Immature natural killer cell (primary cell): ENCODE data around the gene ACSS1. TPM values are rescaled to one million over a fixed set of nuclear protein-coding genes. Genes with fewer than 3 reads are reported as not detected.

Experiments
- DNase-seq, 3 donors: peaks; one replicate each; pipeline ENCODE4 v3.0.0; 2022; ENCODE audit warnings: mixed read lengths in 1 of 3
- H3K27ac Mint-ChIP-seq, 6 donors: one replicate each; pipeline ENCODE4 v1.8.0; 2020; ENCODE audit warnings: mixed read lengths in 6 of 6, mild to moderate bottlenecking in 5 of 6, inconsistent platforms in 4 of 6, moderate library complexity in 3 of 6
- H3K27me3 Mint-ChIP-seq, 3 donors: one replicate each; pipeline ENCODE4 v1.8.0; 2020 to 2021; ENCODE audit warnings: low read depth in 3 of 3, mild to moderate bottlenecking in 3 of 3, mixed read lengths in 3 of 3, moderate library complexity in 3 of 3, inconsistent platforms in 1 of 3
- H3K36me3 Mint-ChIP-seq, 3 donors: one replicate each; pipeline ENCODE4 v1.8.0; 2020; ENCODE audit warnings: mixed read lengths in 3 of 3, inconsistent platforms in 2 of 3, mild to moderate bottlenecking in 2 of 3
- H3K4me1 Mint-ChIP-seq, 2 donors: one replicate each; pipeline ENCODE4 v1.8.0; 2020; ENCODE audit warnings: inconsistent platforms in 2 of 2, mild to moderate bottlenecking in 2 of 2, mixed read lengths in 2 of 2, moderate library complexity in 1 of 2
- H3K4me3 Mint-ChIP-seq, 5 donors: one replicate each; pipeline ENCODE4 v1.8.0; 2020; ENCODE audit warnings: mild to moderate bottlenecking in 5 of 5, mixed read lengths in 5 of 5, inconsistent platforms in 3 of 5, moderate library complexity in 3 of 5
- H3K9me3 Mint-ChIP-seq, 6 donors: one replicate each; pipeline ENCODE4 v1.8.0; 2020; ENCODE audit warnings: mild to moderate bottlenecking in 6 of 6, mixed read lengths in 6 of 6, inconsistent platforms in 4 of 6, moderate library complexity in 3 of 6
- polyA plus RNA-seq, 3 donors: library from polyadenylated mRNA; unstranded; fragments of 300-500 nt; fragmentation: Illumina TruSeq; gene quantifications; one replicate each; pipeline ENCODE4 v1.2.3, GENCODE V29; 2021

Gene ACSS1
- polyA plus RNA-seq, 3 donors from 2014 or later = 66.6 to 85.2 (median 83.7) TPM

DNA sequence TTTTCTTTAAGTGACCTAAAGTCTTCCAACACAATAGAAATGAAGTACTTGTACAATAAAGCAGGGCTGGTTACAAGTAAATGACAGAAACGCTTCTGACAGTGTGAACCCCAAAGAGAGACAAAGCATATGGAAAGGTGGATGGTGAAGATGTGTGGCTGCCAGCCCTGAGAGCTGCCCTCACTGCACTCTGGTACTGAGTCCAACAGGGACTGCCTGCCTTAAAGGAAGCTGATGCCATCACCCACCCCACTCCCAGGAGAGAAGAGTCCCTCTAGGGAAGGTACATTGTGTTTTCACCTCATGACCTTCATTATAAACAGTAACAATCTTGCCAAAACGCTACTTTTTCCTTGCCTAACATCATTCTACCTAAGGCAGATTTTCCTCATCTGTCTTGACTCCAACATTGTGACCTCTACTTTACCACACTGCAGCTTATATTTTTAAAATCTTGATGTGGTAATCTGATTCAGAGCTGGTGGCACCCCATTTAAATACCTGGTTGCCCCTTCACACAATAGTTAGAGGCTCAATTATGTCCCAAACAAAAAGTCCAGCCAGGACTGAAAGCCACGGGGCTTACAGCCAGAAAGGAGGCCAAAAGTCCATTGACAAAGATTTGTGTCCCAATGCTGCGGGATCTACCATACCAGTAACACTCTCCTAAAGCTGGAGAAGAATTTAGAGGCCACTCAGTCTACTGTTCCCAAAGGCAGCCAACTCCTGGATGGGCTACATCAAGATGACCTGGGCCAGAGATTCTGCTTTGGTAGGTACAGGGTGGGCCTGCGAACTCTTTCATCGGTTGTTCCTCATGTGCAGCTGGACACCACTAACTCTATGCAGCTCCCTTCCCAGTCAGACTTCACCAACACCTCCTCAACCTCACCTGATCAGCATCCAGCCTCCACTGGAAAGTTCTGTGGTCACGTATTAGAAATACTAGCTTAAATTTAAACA, 69.8 kb downstream of the ACSS1 start:
- peak overlapping the region; percentile 95 to 100 (median 98) for H3K27ac Mint-ChIP-seq
- H3K4me3 Mint-ChIP-seq = peak overlapping the region; percentile 91 to 100 (median 99)
- H3K4me1 Mint-ChIP-seq = peaks cover 94 to 95% of the 10 kb centered on the region in 2 donors
- peaks cover 3 to 23% (median 7%) of the 10 kb centered on the region in 3 donors for H3K36me3 Mint-ChIP-seq
- DNase-seq = no peak
- H3K9me3 Mint-ChIP-seq = no peaks in the 10 kb centered on the region
- peaks cover 10 to 48% (median 34%) of the 10 kb centered on the region in 3 donors for H3K27me3 Mint-ChIP-seq

DNA sequence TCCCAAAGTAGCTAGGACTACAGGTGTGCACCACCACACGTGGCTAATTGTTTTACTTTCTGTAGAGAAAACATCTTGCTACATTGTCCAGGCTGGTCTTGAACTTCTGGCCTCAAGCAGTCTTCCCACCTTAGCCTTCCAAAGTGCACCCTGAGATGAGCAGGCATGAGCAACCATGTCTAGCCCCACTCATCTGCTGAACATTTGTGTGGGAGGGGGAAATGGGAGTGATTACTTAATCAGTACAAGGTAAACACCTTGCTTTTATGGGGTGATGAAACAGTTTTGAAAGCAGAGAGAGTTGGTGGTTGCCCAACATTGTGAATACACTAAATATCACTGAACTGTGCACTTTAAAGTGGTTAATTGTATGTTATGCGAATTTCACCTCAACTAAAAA, 70.7 kb downstream of the ACSS1 start:
- DNase-seq = no peak
- Mint-ChIP-seq H3K27me3 (peaks cover 4 to 43% (median 30%) of the 10 kb centered on the region in 3 donors), H3K36me3 (peaks cover 3 to 31% (median 7%) of the 10 kb centered on the region in 3 donors), H3K4me1 (peaks cover 96 to 99% of the 10 kb centered on the region in 2 donors), H3K9me3 (no peaks in the 10 kb centered on the region), H3K27ac (peak overlapping the region; percentile 95 to 100 (median 98)), H3K4me3 (peak overlapping the region; percentile 67 to 100 (median 92))

DNA sequence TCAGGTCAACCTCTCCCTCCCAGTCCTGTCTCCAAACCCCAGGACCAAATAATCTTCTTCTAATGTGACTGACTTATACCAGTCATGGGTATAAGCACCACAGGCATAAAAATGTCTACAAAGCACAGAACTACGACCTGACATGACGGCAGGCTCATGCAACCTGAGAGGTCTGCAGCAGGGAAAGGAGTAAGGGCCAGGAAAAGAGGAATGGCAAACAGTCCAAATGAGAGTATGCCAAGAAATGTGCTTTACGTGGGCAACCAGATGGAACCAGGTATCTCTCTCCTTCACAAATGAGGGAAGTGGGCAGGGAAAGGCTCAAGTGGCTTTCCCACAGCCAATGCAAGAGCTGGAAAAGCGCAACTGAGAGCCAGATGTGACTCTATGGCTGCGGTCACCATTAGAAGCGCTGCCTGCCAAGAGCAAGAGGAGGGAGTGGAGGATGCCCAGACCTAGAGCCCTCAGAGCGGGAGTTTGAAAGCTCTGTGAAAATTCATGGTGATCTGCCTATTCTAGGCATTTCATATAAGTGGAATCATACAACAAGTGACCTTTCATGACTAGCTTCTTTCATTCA, 71.4 kb downstream of the ACSS1 start:
- Mint-ChIP-seq H3K4me3 (peak overlapping the region; percentile 75 to 100 (median 92)), H3K27me3 (peaks cover 4 to 36% (median 22%) of the 10 kb centered on the region in 3 donors), H3K36me3 (peaks cover 3 to 36% (median 8%) of the 10 kb centered on the region in 3 donors), H3K27ac (peak overlapping the region; percentile 95 to 100 (median 98)), H3K4me1 (peaks cover 100% of the 10 kb centered on the region in 2 donors), H3K9me3 (no peaks in the 10 kb centered on the region)
- DNase-seq = no peak

DNA sequence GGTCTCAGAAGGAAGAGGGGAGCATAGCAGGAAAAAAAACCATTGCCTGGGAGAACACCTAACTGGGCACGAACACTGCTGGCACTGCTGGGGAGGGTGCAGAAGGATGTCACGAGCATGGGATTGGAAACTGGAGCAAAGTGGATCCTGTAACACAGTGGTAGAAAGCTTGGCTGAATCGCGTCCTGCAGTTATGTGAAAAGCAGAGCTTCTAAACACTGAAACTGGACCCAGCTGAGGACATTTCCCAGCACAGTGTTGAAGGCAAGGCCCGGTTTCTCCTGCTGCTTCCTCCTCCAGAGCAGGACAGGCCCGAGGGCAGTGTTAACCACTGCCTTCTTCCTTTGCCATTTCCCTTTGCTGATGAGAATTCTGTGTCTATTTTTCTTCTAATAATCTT, 72.1 kb downstream of the ACSS1 start:
- Mint-ChIP-seq H3K36me3 (peaks cover 11 to 43% (median 14%) of the 10 kb centered on the region in 3 donors), H3K4me3 (peak overlapping the region; percentile 75 to 100 (median 92)), H3K27me3 (peaks cover 7 to 30% (median 17%) of the 10 kb centered on the region in 3 donors), H3K27ac (peak overlapping the region; percentile 95 to 100 (median 98)), H3K4me1 (peaks cover 100% of the 10 kb centered on the region in 2 donors), H3K9me3 (no peaks in the 10 kb centered on the region)
- DNase-seq = no peak

DNA sequence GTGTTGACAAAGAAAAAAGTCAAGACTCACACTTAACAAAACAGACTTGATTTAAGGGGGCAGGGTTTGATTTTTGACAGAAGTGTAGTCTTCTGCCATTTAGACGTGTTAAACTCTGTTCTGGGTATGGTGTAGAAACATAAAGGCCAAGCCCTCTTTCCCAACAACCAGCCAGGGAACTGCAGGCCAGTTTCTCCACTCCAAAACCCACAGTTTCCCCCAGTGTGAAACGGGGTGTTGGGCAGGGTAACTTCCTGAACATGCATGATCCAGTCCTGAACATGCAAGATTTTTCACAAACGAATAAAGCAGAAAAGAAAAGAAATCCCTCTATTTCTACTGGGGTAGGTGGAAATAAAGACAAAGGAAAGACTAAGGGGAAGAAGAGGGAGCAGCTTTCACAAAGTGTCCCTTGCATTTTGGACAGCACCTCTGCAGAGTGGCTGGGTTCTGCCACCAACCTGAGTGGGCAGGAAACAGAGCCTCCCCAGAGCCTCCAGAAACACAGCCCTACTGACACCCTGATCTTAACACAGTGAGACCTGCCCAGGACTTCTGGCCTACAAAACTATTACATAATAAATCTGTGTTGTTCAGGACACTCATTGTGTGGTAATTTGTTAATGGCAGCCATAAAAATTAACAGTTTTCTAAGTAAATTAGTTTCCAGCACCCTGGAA, 72.8 kb downstream of the ACSS1 start:
- Mint-ChIP-seq H3K9me3 (no peaks in the 10 kb centered on the region), H3K36me3 (peaks cover 11 to 43% (median 12%) of the 10 kb centered on the region in 3 donors), H3K4me1 (peaks cover 100% of the 10 kb centered on the region in 2 donors), H3K27ac (peak overlapping the region; percentile 95 to 100 (median 98)), H3K4me3 (peak overlapping the region; percentile 75 to 100 (median 92)), H3K27me3 (peaks cover 7 to 28% (median 18%) of the 10 kb centered on the region in 3 donors)
- DNase-seq = no peak

DNA sequence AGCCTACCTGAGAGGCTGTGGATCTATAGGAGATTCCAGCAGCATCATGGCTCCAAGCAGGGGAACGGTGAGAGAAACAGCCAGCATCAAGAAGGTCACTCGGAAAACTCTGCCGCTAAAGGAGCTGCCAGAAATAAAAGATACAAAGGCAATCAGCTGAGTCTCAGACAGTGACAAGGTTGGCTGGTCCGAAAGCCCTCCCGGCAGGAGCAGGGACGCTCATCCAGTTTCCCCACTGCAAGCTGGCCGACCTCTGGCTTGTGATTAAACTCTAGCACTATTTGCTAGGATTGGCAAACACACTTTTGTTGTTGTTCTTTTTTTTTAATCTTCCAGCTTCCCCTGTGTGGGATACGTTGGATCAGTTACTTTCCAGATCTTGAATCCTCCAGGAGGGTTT, 74.0 kb downstream of the ACSS1 start:
- Mint-ChIP-seq H3K4me1 (peaks cover 100% of the 10 kb centered on the region in 2 donors), H3K9me3 (no peaks in the 10 kb centered on the region), H3K4me3 (peak overlapping the region in 3 of 5 donors; percentile 43 to 99 (median 85)), H3K36me3 (peaks cover 14 to 49% (median 18%) of the 10 kb centered on the region in 3 donors), H3K27me3 (peaks cover 6 to 29% (median 16%) of the 10 kb centered on the region in 3 donors), H3K27ac (peak overlapping the region; percentile 95 to 100 (median 98))
- no peak for DNase-seq

DNA sequence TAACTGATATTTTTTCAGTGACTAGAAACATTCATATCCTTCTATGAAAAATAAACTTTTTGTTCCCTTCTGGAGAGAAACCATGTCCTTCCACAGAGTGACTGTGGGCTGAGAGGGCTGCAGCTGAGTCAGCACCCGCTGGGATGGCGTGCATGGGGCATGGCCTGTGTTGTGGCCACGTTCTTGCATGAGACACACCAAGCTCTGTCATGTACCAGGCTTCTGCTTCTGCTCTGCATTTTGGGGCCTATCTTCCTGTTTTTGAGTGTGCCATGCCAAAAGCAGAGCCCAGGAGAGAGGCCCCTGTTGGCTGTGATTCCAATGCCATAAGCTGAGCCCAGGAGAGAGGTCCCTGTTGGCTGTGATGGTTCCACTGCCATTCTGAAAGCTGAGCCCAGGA, 76.1 kb downstream of the ACSS1 start:
- DNase-seq = no peak
- peak overlapping the region; percentile 88 to 100 (median 95) for H3K27ac Mint-ChIP-seq
- H3K9me3 Mint-ChIP-seq = no peaks in the 10 kb centered on the region
- H3K27me3 Mint-ChIP-seq = peaks cover 6 to 22% (median 13%) of the 10 kb centered on the region in 3 donors
- peaks cover 27 to 65% (median 29%) of the 10 kb centered on the region in 3 donors for H3K36me3 Mint-ChIP-seq
- H3K4me3 Mint-ChIP-seq = peak overlapping the region; percentile 66 to 88 (median 78)
- peaks cover 100% of the 10 kb centered on the region in 2 donors for H3K4me1 Mint-ChIP-seq

DNA sequence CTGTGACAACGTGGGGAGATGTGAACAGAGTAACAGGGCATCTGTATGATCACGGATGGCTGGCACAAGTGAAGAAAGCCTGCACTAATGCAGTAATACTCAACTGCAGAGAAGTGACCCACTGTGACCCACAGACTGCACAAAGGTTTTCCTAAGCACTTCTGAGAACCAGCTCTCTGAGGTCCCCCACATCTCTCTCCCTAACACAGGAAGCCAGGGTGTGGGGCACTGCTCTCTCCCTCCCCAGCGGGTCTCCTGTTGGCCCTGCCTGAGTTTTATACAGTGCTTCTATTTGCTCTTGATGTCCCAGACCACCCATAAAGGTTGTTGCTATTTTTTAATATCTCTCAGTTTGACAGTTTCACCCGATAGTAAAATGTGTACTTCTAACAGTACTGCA, 76.7 kb downstream of the ACSS1 start:
- Mint-ChIP-seq H3K27me3 (peaks cover 6 to 19% (median 13%) of the 10 kb centered on the region in 3 donors), H3K4me1 (peaks cover 100% of the 10 kb centered on the region in 2 donors), H3K9me3 (peaks cover 0 to under 1% (median 0%) of the 10 kb centered on the region in 6 donors), H3K36me3 (peaks cover 32 to 70% (median 34%) of the 10 kb centered on the region in 3 donors), H3K27ac (peak overlapping the region; percentile 88 to 100 (median 95)), H3K4me3 (peak overlapping the region; percentile 66 to 88 (median 78))
- DNase-seq = peak in 2 of 3 donors; percentile 55 to 59

DNA sequence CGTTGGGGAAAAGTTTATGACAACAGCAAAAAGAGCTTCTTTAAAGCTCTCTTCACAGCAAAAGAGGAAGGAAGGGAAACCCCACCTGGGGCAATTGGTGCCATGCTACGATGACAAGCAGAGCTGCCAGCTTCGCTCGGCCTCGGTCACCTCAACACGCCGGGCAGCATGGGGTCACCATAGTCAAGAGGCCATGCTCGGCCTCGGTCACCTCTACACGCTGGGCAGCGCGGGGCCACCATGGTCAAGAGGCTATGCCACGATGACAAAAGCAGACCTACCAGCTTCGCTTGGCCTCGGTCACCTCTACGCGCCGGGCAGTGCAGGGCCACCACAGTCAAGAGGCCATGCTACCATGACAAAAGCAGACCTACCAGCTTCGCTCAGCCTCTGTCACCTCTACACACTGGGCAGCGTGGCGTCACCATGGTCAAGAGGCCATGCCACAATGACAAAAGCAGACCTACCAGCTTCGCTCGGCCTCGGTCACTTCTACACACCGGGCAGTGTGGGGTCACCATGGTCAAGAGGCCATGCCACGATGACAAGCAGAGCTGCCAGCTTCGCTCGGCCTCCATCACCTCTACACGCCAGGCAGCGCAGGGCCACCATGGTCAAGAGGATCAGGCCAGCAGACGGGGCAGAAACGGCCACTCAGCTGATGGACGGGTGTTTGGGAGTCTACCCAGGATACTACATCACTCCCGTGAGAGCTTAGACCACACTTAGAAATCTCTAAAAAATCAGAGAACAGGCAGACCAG, 77.5 kb downstream of the ACSS1 start:
- no peak for DNase-seq
- Mint-ChIP-seq H3K27me3 (peaks cover 6 to 17% (median 8%) of the 10 kb centered on the region in 3 donors), H3K4me3 (peak overlapping the region; percentile 66 to 88 (median 78)), H3K36me3 (peaks cover 40 to 78% (median 43%) of the 10 kb centered on the region in 3 donors), H3K27ac (peak overlapping the region; percentile 88 to 100 (median 95)), H3K4me1 (peaks cover 100% of the 10 kb centered on the region in 2 donors), H3K9me3 (peaks cover 0 to 3% (median 0%) of the 10 kb centered on the region in 6 donors)

DNA sequence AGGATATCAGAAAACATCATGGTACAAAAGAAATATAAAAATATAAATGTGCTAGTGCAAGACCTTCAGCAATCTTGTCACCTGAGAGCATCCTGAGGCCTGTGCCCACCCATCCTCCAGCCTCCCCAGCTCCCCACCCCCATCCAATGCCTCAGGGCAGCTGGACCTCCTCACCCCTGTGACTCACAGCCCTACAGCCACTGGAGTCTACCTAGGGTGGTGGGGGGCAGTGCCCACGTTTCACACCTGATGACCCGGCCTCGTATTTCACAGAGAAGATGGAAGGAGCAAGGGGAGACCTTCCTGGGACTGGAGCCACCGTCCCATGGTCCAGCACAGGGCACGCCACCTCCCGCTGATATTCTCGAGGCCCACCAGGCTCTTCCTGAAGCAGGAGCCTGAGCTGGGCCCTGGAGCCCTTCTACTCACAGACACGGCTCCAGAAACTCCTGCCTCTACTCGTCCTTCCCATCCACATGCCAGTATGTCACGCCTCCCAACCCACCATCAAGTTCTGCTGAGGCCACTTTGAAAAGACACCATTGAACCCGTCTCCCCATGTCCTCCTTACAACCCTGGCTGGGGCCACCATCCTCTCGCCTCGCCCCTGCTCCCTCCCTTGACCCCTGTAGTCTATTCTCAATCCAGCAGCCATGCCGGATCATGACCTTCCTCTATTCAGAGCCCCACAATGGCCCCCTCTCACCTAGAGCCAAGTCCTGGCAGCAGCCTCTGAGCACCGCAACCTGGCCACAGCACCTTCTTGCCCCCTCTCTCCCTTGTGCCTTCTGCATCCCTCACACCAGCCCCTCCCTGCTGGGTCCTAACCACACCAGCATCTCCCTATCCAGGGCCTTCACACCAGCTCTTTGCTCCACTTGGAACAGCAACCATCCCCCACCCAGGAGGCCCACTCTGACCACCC, 78.6 kb downstream of the ACSS1 start:
- H3K4me3 Mint-ChIP-seq = peak overlapping the region; percentile 66 to 88 (median 76)

DNA sequence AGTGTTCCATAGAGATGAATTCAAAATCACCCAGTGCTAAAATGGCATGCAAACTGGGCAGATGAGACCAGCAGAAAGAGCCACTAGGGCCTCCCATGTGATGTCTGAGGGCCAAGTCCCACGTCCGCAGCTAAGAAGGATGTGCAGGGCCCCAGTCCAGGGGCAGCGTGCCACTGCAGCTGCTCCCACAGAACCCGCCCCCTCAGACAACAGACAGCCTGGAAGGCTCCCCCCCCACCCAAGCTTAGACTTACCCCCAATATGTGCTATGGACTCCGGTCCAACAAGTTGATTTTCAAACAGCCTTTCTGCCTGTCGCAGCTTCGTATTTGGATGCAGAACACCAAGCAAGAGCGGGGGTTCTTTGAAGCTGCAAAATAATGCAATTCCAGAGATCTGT, 79.4 kb downstream of the ACSS1 start:
- Mint-ChIP-seq H3K27ac (peak overlapping the region; percentile 84 to 96 (median 95)), H3K27me3 (peaks cover 4 to 14% (median 8%) of the 10 kb centered on the region in 3 donors), H3K9me3 (peaks cover 0 to 3% (median 0%) of the 10 kb centered on the region in 6 donors), H3K36me3 (peaks cover 48 to 90% (median 56%) of the 10 kb centered on the region in 3 donors), H3K4me3 (peak overlapping the region in 3 of 5 donors; percentile 19 to 60 (median 51)), H3K4me1 (peaks cover 99 to 100% of the 10 kb centered on the region in 2 donors)
- no peak for DNase-seq

More for the DNA sequence above, 78.6 kb downstream of the ACSS1 start:
- peaks cover 99 to 100% of the 10 kb centered on the region in 2 donors for H3K4me1 Mint-ChIP-seq
- peaks cover 0 to 3% (median 0%) of the 10 kb centered on the region in 6 donors for H3K9me3 Mint-ChIP-seq
- H3K27me3 Mint-ChIP-seq = peaks cover 6 to 13% (median 6%) of the 10 kb centered on the region in 3 donors
- H3K27ac Mint-ChIP-seq = peak overlapping the region; percentile 88 to 100 (median 95)
- DNase-seq = no peak
- H3K36me3 Mint-ChIP-seq = peaks cover 47 to 90% (median 52%) of the 10 kb centered on the region in 3 donors
